Colon (tissue), 2 donors: ENCODE data around the gene RPS16.
"Not testable (repeated sequence)": the region's sequence is repeated elsewhere in the genome, so short reads cannot be mapped to it uniquely, and the experiment has no call there.

Experiments used
- FAIRE-seq: peaks from 2 replicates; lab custom pipeline; 2012; peaks lifted over from hg19 to GRCh38; lab: Jason Lieb, UNC
- donor health status: control.
- donor health status: control.

The RPS16 gene

DNA sequence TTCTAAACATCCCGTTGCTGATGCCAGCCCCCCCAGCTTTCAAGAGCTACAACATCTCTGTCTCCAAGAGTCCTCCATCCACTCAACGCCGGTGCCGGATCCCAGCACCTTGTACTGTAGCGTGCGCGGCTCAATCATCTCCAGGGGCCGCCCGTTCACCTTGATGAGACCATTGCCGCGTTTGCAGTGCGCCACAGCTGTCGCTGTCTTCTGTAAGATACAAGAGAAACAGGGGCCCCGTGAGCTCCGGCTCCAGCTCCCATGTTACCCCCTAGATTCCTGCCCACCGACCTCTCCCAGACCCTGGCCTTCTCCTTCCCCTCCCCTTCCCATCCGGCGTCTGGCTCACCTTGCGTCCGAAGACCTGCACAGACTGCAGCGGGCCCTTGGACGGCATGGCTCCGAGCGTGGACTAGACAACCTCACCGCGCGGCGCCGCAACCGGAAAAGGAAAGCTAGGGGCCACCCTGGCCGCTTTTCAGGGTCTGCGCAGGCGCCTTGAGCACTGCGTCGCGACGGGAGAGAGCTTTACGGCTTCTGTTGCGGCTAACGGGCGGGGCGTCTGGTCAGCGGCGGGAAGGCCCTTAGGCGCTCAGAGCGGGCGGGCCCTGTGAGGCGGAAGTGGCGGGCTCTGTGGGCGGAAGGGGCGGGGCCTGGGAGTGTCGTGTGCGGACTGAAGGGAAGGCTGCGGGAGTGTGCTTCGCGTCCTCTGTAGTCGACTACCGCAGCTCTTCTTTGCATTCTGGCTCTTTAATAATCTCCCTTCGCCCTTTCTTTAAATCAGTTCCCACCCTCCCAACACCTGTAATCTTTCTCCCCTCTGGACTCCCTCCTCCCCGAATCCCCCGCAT, at the start of gene RPS16:
RPS16 (minus strand) TSS at position 451 of the 851 bp plus-strand sequence; CDS start at position 397, 54 bp downstream.
- no peak for FAIRE-seq

DNA sequence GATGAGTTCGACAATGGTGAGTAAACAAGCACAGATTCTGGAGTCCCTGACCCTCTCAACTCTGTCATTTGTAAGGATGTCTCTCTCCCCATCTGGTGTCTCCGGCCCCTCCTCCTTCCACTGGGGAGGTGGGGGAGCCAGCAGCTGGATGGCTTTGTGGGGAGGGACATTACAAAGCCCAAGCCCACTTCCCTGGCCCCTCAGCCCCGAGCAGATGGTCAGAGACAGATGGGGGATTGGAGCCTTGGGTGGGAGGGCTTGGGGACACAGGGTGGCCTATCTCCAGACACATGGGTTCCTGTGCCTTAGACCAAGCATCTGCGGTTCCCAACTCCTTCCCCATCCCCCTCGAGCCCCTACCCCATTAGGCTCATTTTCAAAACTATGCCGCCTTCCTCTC, 47.4 kb upstream of the RPS16 start:
- FAIRE-seq, result no peak

DNA sequence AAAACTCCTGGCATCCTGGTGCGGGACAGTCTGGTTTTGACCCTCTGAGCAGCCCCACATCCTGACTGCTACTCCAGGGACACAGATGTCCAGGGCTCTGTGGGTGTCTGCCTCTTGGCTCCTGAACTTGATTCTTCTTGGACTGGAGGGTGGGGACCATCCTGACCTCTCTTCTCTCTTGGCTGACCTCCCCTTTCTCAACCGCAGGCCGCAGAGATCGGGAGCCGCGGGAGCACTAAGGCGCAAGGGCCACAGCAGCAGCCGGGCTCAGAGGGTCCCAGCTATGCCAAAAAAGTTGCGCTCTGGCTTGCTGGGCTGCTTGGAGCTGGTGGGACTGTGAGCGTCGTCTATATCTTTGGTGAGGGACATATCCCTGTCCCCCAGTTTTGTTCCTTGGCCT, 45.9 kb upstream of the RPS16 start:
- FAIRE-seq, result no peak

DNA sequence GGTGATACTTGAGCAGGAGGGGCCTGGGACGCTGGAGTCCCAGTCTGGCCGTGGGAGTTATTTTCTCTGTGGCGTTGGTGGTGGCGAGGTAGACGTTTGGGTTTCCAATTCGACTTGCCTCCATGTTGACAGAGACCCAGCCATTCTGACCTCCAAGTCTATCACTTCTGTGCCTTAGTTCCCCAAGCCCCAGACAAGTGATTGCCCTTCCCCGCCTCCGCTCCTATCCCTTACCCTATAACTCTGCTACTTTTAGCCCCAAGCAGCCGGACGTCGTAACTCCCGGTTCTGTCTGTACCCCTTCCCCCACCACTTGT, 45.4 kb upstream of the RPS16 start:
- no peak for FAIRE-seq

DNA sequence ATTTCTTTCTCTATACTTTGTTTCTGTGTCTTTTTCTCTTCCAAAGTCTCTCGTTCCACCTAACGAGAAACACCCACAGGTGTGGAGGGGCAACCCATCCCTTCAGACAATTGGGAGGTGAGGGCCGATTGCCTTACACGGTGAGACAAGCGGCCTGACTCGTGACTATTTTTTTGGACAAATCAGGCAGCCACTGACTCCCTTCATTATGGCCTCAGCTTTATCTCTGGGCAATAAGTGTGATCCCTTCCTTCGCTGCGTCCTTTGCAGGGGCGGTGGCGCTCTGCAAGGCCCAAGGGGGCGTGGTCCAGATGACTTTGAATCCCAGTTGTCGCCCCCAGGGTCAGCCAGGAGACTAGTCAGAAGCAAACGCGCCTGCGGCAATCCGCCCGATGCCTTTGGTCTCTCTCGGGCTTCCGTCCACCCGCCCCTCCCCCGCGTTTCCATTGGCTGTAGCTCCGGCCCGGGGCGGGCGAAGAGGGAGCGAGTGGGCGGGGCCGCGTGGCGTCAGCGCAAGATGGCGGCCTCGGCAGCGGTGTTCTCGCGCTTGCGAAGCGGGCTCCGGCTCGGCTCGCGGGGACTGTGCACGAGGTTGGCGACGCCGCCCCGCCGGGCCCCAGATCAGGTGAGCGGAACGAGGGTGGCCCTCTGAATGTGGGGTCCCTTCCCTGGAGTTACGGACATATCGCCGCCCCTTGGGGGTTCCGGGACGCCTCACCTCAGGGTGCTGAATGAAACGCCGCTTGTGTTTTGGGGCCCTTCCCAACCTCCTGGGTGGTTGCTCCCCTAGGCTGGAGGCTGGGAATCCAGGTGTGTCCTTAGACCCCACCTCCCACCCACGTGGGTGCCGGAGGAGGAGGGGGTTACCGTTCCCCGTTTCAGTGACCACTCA, 44.8 kb upstream of the RPS16 start, which contains the start of gene TIMM50:
TIMM50 (plus strand) TSS at position 502 of the 892 bp plus-strand sequence; CDS start at position 518, 16 bp downstream.
- no peak for FAIRE-seq

DNA sequence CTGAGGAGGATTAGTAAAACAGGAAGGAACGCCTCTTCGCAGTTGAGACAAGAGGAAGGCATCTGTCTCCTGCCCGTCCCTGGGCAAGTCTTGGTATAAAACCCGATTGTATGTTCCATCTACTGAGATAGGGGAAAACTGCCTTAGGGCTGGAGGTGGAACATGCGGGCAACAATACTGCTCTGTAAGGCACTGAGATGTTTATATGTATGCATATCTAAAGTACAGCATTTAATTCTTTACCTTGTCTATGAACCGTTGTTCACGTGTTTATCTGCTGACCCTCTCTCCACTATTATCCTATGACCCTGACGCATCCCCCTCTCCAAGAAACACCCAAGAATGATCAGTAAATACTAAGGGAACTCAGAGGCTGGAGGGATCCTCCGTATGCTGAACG, 44.2 kb upstream of the RPS16 start:
- no peak for FAIRE-seq

DNA sequence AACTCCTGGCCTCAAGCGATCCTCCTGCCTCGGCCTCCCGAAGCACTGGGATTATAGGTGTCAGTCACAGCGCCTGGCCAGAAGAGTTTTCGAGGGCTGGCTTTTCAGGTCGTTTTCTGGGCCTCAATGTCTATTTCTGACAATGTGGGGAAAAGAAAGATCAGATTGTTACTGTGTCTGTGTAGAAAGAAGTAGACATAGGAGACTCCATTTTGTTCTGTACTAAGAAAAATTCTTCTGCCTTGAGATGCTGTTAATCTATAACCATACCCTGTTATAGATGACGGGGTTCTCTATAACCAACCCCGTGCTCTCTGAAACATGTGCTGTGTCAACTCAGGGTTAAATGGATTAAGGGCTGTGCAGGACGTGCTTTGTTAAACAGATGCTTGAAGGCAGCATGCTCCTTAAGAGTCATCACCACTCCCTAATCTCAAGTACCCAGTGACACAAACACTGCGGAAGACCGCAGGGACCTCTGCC, 43.6 kb upstream of the RPS16 start:
- FAIRE-seq, result not testable (repeated sequence)

DNA sequence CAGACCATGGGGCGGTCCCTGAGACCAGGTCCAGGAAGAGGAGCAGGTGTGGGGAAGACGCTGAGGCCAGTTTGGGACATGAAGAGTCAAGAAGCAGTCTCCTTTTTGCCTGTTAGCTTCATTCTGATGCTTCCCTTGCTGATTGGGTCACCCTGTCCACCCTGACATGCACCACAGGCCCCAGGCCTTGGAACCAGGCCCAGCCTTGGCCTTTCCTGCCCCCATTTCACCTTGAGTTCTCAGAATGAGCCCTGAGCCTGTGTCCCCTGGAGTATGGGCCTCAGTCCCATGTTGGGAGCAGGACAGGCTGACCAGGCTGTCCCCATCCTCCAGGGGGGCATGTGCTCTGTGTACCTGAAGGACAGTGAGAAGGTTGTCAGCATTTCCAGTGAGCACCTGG, 40.0 kb upstream of the RPS16 start:
- FAIRE-seq, result no peak

DNA sequence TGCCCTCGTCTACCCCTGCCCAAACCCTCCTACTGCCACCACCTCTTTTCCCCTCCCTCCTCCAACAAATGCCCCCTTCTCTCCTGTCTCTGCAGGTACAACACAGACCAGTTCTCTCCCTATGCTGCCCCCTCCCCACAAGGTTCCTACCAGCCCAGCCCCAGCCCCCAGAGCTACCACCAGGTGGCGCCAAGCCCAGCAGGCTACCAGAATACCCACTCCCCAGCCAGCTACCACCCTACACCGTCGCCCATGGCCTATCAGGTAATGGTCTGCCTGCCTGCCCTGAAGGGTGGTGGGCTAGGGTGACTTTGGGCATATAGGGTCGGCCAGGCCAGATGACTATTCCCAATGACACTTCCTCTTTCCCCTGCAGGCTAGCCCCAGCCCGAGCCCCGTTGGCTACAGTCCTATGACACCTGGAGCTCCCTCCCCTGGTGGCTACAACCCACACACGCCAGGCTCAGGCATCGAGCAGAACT, 38.4 kb upstream of the RPS16 start:
- no peak for FAIRE-seq

DNA sequence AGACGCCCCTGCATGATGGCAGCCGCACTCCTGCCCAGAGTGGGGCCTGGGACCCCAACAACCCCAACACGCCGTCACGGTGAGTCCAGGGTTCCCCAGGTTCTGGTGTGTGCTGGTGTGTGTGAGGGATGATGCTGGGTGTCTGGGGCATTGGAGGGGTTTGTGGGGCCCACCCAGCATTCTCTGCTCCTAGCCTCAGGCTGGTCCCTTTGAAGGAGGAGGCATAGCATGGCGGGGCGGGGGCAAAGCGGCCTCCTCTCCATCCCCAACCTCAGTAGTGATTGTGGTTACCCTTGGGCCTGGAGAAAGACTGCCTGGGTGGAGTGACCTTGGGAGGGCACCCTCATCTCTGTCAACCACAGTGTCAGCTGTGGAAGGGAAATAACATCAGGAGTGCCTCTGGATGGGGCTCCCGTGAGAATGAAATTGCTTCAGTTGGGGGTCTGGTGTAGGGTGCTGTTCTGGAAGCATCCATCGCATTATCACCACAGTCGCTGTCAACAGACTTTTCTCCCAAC, 37.8 kb upstream of the RPS16 start:
- FAIRE-seq, result no peak

DNA sequence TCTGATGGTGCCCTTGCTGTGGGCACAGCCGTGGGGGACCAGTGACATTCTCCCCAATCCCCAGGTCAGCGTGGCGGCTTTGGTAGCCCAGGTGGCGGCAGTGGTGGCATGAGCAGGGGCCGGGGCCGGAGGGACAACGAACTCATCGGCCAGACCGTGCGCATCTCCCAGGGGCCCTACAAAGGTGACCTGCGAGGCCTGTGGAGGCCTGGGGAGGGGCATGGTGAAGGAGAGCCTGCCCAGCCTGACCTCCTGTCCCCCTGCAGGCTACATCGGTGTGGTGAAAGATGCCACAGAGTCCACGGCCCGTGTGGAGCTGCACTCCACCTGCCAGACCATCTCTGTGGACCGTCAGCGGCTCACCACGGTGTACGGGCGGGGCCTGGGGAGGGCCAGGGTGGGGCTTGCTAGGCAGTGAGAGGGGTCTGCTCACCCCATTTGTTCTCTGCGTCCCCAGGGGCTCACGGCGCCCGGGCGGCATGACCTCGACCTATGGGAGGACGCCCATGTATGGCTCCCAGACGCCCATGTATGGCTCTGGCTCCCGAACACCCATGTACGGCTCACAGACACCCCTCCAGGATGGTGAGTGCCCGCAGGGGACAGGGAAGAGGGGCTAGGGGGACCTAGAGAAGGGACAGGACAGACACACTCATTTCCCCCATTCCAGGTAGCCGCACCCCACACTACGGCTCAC, 37.1 kb upstream of the RPS16 start:
- FAIRE-seq, result no peak

DNA sequence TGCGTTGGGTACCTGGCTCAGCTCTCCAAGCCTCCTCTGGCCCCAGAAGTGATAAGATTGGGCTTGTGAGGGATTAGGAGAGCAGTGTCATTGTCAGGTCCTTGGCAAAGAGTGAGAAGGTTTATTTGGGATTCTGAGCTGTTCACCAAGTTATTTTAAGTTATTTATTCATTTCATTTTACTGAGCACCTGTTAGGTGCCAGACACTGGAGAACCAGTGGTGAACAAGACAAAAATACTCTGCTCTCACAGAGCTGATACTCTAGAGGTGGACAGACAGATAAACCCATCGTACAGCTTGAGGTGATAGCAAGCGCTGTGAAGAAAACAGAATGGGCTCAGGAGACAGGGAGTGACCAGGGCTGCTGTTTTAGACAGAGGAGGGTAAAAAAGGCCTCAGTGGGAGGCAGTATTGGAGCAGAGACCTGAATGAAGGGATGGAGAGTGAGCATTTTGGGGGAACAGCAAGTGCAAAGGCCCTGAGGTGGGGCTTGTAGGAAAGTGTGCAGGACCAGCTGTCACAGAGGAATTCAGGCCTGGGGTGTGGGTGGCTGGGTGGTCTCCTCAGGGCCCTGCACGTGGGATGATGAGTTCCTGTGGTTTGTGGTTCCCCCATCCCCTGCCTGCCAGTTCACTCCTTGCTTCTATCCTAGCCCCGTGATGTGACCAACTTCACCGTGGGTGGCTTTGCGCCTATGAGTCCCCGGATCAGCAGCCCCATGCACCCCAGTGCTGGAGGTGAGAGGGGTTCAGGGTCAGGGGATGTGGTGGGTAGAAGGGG, 36.2 kb upstream of the RPS16 start:
- FAIRE-seq, result no peak

DNA sequence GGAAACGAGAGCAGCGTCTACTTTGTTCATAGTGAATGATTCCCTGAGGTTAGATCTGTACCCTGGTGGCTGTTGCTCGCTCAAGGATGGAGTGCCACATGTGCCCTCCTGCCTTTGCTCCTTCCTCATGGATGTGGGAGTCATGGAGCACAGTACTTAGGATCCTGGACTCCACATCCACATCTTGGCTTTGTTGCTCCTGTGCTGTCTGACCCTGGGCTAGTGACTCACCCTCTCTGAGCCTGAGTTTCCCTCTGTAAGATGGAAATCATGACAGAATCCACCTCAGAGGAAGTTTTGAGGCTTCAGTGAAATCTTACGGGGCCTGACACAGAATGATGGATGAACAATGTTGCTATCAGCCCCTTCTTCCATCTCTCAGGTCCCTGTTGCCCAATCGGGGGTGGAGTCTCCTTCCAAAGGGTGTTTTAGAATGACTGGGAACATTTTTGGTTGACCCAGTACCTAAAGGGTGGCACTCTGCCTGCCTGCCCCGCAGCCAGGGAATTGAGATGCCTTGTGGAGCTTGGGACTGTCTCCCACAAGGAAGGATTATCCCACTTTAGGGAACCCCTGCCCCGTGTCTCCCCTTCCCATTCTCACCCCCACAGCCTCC, 35.1 kb upstream of the RPS16 start:
- no peak for FAIRE-seq

DNA sequence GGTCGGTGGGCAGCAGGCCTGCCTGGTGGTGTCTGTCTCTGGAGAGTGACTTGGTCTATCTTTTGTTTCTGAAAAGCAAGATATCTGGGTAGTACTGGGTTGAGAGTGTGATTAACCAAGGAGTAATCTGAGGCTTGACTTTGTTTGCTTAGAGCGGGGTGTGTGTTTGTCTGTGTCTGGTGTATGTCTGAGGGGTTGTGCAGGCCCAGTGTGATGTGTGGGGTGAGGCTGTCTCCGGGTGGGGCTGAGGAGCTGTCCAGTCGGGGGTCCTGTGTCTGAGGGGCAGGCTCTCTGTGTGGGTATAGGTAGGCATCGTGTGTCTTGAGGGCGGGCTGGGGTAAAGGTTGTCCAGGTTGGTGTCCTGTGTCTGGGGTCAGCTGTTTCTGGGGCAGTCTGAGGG, 33.8 kb upstream of the RPS16 start:
- FAIRE-seq, result no peak

DNA sequence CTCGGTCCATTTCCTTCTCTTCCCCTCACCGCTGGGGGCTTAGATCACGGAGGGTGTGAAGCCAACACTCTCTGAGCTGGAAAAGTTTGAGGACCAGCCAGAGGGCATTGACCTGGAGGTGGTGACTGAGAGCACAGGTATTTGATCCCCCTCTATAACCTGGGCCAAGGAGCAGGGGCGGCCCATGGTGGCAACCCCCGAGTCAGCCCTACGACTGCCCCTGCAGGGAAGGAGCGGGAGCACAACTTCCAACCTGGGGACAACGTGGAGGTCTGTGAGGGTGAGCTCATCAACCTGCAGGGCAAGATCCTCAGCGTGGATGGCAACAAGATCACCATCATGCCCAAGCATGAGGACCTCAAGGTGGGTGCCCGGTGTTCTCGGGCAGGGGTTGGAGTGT, 33.3 kb upstream of the RPS16 start:
- FAIRE-seq, result no peak

DNA sequence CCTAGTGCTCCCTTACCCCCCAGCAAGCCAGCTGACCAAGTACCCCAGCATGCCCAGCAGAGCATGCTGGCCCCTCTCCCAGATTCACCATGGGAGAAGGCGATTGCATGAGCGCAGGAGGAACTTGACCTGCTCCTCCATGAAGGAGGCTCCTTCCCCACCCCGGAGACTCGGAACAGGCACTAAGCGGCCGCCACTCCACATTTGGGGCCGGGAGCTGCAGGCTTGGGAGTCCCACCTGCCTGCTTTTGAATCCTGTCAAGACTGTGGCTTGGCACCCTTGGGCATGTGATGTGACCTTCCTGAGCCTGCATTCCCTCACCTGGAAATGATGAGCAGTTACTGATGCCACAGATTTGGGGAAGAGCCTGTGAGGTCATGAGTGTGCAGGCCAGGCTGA, 32.2 kb upstream of the RPS16 start:
- FAIRE-seq, result no peak

DNA sequence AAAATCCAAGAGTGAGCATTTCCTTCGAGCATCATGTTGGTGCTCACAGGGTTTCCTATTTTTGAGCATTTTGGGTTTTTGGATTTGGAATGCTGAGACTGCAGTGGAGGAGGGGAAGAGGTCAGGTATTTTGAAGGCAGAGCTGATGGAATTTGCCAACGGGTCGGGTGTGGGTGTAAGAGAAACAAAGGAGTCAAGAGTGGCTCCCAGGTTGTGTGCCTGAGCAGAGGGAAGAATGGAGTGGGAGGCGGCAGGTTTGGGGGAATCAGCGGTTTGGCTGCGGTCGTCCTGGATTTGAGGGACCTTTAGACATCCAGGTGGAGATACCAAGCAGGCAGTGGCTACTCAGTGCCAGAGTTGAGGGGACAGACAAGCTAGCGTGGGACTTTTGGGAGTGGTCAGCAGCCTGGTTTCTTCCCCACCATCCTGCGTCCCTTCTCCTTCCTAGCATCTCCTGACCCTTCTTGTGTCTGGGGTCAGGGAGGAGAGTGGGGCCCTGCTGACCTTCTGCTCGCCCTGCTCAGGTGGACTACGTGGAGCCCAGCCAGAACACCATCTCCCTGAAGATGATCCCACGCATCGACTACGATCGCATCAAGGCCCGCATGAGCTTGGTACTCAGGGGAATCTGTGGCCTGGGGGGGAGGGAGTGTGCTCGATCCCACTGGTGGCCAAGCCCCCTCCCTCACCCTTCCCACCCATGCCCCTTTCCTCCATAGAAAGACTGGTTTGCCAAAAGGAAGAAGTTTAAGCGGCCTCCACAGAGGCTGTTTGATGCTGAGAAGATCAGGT, 30.4 kb upstream of the RPS16 start:
- FAIRE-seq, result no peak

DNA sequence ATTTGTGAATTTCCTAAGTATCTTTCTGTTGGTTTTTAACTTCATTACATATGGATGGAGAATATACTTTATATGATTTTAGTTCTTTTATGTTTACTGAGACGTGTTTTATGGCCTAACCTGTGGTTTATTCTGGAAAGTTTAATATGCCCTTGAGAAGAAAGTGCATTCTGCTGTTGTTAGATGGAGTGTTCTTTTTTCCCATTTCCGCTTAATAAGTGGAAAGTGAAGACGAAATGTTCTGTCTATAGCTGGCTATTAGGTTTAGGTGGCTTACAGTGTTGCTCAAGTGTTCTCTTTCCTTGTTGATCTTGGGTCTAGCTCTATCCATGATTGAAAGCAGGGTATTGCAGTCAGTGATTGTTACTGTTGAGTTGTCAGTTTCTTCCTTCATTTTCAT, 27.7 kb upstream of the RPS16 start:
- FAIRE-seq, result no peak

DNA sequence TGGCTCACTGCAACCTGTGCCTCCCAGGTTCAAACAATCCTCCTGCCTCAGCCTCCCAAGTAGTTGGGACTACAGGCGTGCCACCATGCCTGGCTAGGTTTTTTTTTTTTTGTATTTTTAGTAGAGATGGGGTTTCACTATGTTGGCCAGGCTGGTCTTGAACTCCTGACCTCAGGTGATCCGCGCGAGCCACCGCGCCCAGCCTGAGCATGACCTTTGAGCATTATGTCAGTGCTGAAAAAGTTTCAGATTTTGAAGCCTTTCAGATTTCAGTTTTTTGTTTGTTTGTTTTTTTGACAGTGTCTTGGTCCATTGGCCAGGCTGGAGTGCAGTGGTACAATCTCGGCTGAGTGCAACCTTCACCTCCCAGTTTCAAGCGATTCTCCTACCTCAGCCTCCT, 15.5 kb upstream of the RPS16 start:
- not testable (repeated sequence) for FAIRE-seq
